Activated CD4-positive, alpha-beta T cell treated with anti-CD3 and anti-CD28 coated beads, Interleukin-2, amount 10 ng/mL, durations not matched to agents 24 days and 14 days (primary cell): ENCODE results near the gene LORICRIN. TPM values are rescaled to one million over a fixed set of nuclear protein-coding genes. Genes with fewer than 3 reads are reported as not detected.

Source experiments
- DNase-seq: peaks from one replicate; pipeline ENCODE4 v3.0.0; 2022
- H3K27ac Mint-ChIP-seq: one replicate; pipeline ENCODE4 v1.8.0; 2022; ENCODE audit warnings: mild to moderate bottlenecking, mixed read lengths
- H3K27me3 Mint-ChIP-seq: one replicate; pipeline ENCODE4 v1.8.0; 2022; ENCODE audit warnings: mixed read lengths
- H3K36me3 Mint-ChIP-seq: one replicate; pipeline ENCODE4 v1.8.0; 2022; ENCODE audit warnings: low read depth, mild to moderate bottlenecking, mixed read lengths
- H3K4me1 Mint-ChIP-seq: one replicate; pipeline ENCODE4 v1.8.0; 2021; ENCODE audit warnings: mixed read lengths
- H3K4me3 Mint-ChIP-seq: one replicate; pipeline ENCODE4 v1.8.0; 2022; ENCODE audit warnings: mild to moderate bottlenecking, moderate library complexity, mixed read lengths
- H3K9me3 Mint-ChIP-seq: one replicate; pipeline ENCODE4 v1.8.0; 2021; ENCODE audit warnings: mixed read lengths
- intact Hi-C: fragments of 100-400 bp; cut with micrococcal nuclease; formaldehyde crosslinking; loops from one replicate; pipeline ENCODE4 v1.15.1; 2023
- total RNA-seq: library from RNA; stranded (reverse); gene quantifications from 2 replicates; pipeline ENCODE4 v1.2.3, GENCODE V29; 2022

LORICRIN gene
- total RNA-seq, 1 donor from 2014 or later: not detected

DNA sequence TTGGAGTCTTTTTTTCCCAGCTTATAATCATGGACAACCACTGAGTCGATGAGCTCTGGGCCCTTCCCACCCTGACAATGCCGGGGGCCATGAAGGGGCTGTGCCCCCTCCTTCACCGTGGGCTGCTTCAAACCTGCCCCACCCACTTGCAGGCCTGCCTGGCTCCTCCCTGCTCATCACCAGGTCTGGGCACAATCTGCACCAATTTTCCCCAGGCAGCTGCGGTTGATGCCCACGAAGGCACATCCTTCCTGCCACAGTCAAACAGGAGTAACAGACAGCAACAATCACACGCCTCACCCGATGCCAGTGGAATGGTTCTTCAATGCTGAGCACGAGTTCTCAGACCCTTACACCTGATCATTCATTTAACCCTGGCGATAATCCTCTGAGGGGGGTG lies 34.4 kb downstream of the LORICRIN start:
- no peaks in the 10 kb centered on the region for H3K9me3 Mint-ChIP-seq
- intact Hi-C loops: no loop called here

GRCh38 chr1:153302308-153302707 lies 42.8 kb downstream of the LORICRIN start:
- intact Hi-C loops: no loop called here
- H3K27ac Mint-ChIP-seq: no peak overlapping the region
- no peaks in the 10 kb centered on the region for H3K4me1 Mint-ChIP-seq
- H3K4me3 Mint-ChIP-seq: no peak overlapping the region
- DNase-seq: no peak
- H3K27me3 Mint-ChIP-seq: peaks cover 4% of the 10 kb centered on the region
- H3K36me3 Mint-ChIP-seq: no peaks in the 10 kb centered on the region
- H3K9me3 Mint-ChIP-seq: no peaks in the 10 kb centered on the region

More for the DNA sequence above, 34.4 kb downstream of the LORICRIN start:
- H3K27ac Mint-ChIP-seq: no peak overlapping the region
- H3K36me3 Mint-ChIP-seq: no peaks in the 10 kb centered on the region
- H3K27me3 Mint-ChIP-seq: peaks cover 4% of the 10 kb centered on the region
- H3K4me1 Mint-ChIP-seq: peaks cover 8% of the 10 kb centered on the region
- no peak overlapping the region for H3K4me3 Mint-ChIP-seq
- DNase-seq: no peak

DNA sequence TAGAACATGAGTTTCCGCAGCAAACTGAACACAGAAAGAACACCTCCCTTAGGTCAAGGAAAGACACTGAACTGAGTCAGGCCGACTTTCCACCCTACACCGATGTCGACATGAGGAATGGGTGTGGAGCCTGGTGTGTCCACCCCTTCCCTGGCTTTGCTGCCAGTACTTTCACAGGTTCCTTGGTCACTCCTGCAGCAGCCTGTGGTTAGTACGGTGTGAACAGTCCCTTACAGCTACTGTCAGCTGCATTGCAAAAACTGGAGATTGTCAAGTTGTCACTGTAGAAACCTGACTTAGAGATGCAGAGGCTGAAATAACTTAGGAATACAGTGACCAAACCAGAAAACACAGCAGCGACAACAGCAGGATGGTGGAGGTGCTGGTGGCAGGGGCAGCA lies 46.2 kb downstream of the LORICRIN start:
- Mint-ChIP-seq H3K4me1 (no peaks in the 10 kb centered on the region), H3K36me3 (no peaks in the 10 kb centered on the region), H3K27me3 (peaks cover 4% of the 10 kb centered on the region), H3K9me3 (no peaks in the 10 kb centered on the region), H3K4me3 (no peak overlapping the region), H3K27ac (no peak overlapping the region)
- DNase-seq: no peak
- intact Hi-C loops: no loop called here

DNA sequence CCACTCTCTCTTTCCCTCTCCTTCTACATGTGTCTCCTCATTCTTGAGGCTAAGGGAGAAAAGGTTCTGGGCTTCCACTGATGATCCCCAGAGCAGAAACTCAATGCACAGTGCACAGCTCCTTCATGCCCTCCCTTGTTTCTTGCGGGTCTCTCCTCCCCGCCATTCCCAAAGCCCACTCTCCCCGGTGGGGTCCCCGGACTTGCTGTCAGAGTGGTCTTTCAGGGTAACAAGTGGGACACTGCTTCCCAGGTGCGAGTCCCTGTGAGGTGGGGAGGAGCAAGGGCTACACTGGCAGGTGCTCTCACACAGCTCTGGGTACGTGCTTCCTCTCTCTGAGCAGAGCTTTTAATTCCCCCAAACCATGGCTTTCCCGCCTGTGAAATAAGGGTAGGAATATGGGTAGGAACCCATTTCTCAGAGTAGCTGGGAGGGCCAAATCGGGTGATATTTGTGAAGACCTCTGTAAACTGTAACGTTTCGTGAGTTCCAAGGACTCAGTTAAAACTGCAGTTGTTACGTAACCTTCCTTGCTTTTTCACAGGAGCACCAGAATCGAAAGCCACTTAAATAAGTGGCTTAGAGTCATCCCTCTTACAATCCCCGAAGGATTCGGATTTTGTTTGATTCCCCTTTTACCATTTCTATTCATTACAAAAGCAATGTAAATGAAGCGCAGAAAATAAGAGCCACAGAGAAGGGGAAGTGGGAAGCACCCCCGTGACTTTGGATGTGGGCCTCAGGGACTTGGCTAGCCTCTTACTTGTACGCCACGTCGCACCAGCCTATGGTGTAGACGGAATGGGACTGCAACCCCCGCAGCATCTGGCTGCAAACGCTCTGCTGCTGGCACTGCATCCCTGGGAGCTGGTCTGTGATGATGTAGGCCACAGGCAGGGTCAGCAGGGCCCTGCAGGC lies 47.1 kb downstream of the LORICRIN start:
- no peak overlapping the region for H3K27ac Mint-ChIP-seq
- no peaks in the 10 kb centered on the region for H3K4me1 Mint-ChIP-seq
- H3K27me3 Mint-ChIP-seq: peaks cover 4% of the 10 kb centered on the region
- no peak for DNase-seq
- no peak overlapping the region for H3K4me3 Mint-ChIP-seq
- intact Hi-C loops: no loop called here
- H3K36me3 Mint-ChIP-seq: no peaks in the 10 kb centered on the region
- H3K9me3 Mint-ChIP-seq: no peaks in the 10 kb centered on the region

GRCh38 chr1:153307221-153307600 lies 47.7 kb downstream of the LORICRIN start:
- Mint-ChIP-seq H3K27ac (no peak overlapping the region), H3K9me3 (no peaks in the 10 kb centered on the region), H3K4me3 (no peak overlapping the region), H3K27me3 (peaks cover 4% of the 10 kb centered on the region), H3K36me3 (no peaks in the 10 kb centered on the region), H3K4me1 (no peaks in the 10 kb centered on the region)
- intact Hi-C loops: no loop called here
- no peak for DNase-seq

- no peak overlapping the region for H3K4me3 Mint-ChIP-seq
- DNase-seq: no peak
- intact Hi-C loops: no loop called here
- no peaks in the 10 kb centered on the region for H3K4me1 Mint-ChIP-seq
- H3K27ac Mint-ChIP-seq: no peak overlapping the region
- peaks cover 4% of the 10 kb centered on the region for H3K27me3 Mint-ChIP-seq
- no peaks in the 10 kb centered on the region for H3K9me3 Mint-ChIP-seq
- no peaks in the 10 kb centered on the region for H3K36me3 Mint-ChIP-seq
Observed at GRCh38 chr1:153308540-153308939, 49.1 kb downstream of the LORICRIN start.

- H3K27ac Mint-ChIP-seq: no peak overlapping the region
- no peak overlapping the region for H3K4me3 Mint-ChIP-seq
- peaks cover 4% of the 10 kb centered on the region for H3K27me3 Mint-ChIP-seq
- H3K36me3 Mint-ChIP-seq: no peaks in the 10 kb centered on the region
- intact Hi-C loops: no loop called here
- peak; percentile 23 for DNase-seq
- H3K9me3 Mint-ChIP-seq: no peaks in the 10 kb centered on the region
- no peaks in the 10 kb centered on the region for H3K4me1 Mint-ChIP-seq
Observed at GRCh38 chr1:153309441-153309840, 50.0 kb downstream of the LORICRIN start.

GRCh38 chr1:153310526-153310925 lies 51.0 kb downstream of the LORICRIN start:
- DNase-seq: peak; percentile 49
- Mint-ChIP-seq H3K27me3 (peaks cover 1% of the 10 kb centered on the region), H3K4me1 (no peaks in the 10 kb centered on the region), H3K4me3 (no peak overlapping the region), H3K9me3 (no peaks in the 10 kb centered on the region), H3K27ac (no peak overlapping the region), H3K36me3 (no peaks in the 10 kb centered on the region)
- intact Hi-C loops: no loop called here

Other genes with a start within 250 kb of the LORICRIN start
- not detected in 2 replicates for gene SPRR1B, start 228.5 kb upstream of the LORICRIN start, total RNA-seq
- gene SPRR2D, start 218.6 kb upstream of the LORICRIN start, total RNA-seq: not detected in 2 replicates
- gene SPRR2A, start 202.2 kb upstream of the LORICRIN start, total RNA-seq: not detected in 2 replicates
- not detected in 2 replicates for gene SPRR2B, start 188.1 kb upstream of the LORICRIN start, total RNA-seq
- gene SPRR2E, start 165.2 kb upstream of the LORICRIN start, total RNA-seq: not detected in 2 replicates
- not detected in 2 replicates for gene SPRR2F, start 146.2 kb upstream of the LORICRIN start, total RNA-seq
- not detected in 2 replicates for gene SPRR2G, start 108.8 kb upstream of the LORICRIN start, total RNA-seq
- gene LELP1, start 56.3 kb upstream of the LORICRIN start, total RNA-seq: not detected in 2 replicates
- gene PRR9, start 42.1 kb upstream of the LORICRIN start, total RNA-seq: not detected in 2 replicates
- not detected in 2 replicates for gene PGLYRP3, start 53.3 kb downstream of the LORICRIN start, total RNA-seq
- gene PGLYRP4, start 89.2 kb downstream of the LORICRIN start, total RNA-seq: not detected in 2 replicates
- not detected in 2 replicates for gene S100A9, start 98.2 kb downstream of the LORICRIN start, total RNA-seq
- not detected in 2 replicates for gene S100A12, start 115.9 kb downstream of the LORICRIN start, total RNA-seq
- not detected in 2 replicates for gene S100A8, start 131.4 kb downstream of the LORICRIN start, total RNA-seq
- gene S100A7A, start 156.8 kb downstream of the LORICRIN start, total RNA-seq: not detected in 2 replicates
- gene S100A7, start 201.0 kb downstream of the LORICRIN start, total RNA-seq: not detected in 2 replicates